ENCODE measurements around the gene LARP4B.
A peak's percentile ranks its signal among the peaks of the same experiment; 100 is the strongest.

LARP4B gene

GRCh38 chr10:797179-797578 is 134.3 kb downstream of the LARP4B start:
- no peaks in the 10 kb centered on the region for H3K27me3 Mint-ChIP-seq
- H3K4me1 Mint-ChIP-seq (ENCODE audit: low read depth), result no peaks in the 10 kb centered on the region
- peaks cover 12% of the 10 kb centered on the region for H3K9me3 Mint-ChIP-seq
- peaks cover 27% of the 10 kb centered on the region for H3K36me3 Mint-ChIP-seq (ENCODE audit: low read depth)
- no peak overlapping the region for H3K27ac Mint-ChIP-seq
- no peak overlapping the region for H3K4me3 Mint-ChIP-seq

- peaks cover 27% of the 10 kb centered on the region for H3K36me3 Mint-ChIP-seq (ENCODE audit: low read depth)
- H3K27me3 Mint-ChIP-seq, result no peaks in the 10 kb centered on the region
- no peak overlapping the region for H3K27ac Mint-ChIP-seq
- H3K9me3 Mint-ChIP-seq, result peaks cover 12% of the 10 kb centered on the region
- H3K4me3 Mint-ChIP-seq, result no peak overlapping the region
- H3K4me1 Mint-ChIP-seq (ENCODE audit: low read depth), result no peaks in the 10 kb centered on the region
Observed at GRCh38 chr10:796233-796632, 135.3 kb downstream of the LARP4B start.

GRCh38 chr10:794382-794956 is 137.0 kb downstream of the LARP4B start:
- Mint-ChIP-seq H3K4me1 (ENCODE audit: low read depth) (no peaks in the 10 kb centered on the region), H3K27me3 (no peaks in the 10 kb centered on the region), H3K4me3 (no peak overlapping the region), H3K9me3 (peaks cover 12% of the 10 kb centered on the region), H3K36me3 (ENCODE audit: low read depth) (peaks cover 27% of the 10 kb centered on the region), H3K27ac (no peak overlapping the region)

- Mint-ChIP-seq H3K4me1 (ENCODE audit: low read depth) (no peaks in the 10 kb centered on the region), H3K27me3 (no peaks in the 10 kb centered on the region), H3K27ac (no peak overlapping the region), H3K36me3 (ENCODE audit: low read depth) (peaks cover 14% of the 10 kb centered on the region), H3K9me3 (peaks cover 11% of the 10 kb centered on the region), H3K4me3 (no peak overlapping the region)
Observed at GRCh38 chr10:792792-793100, 138.8 kb downstream of the LARP4B start.

GRCh38 chr10:792083-792791 is 139.3 kb downstream of the LARP4B start:
- Mint-ChIP-seq H3K27me3 (no peaks in the 10 kb centered on the region), H3K27ac (no peak overlapping the region), H3K9me3 (peaks cover 7% of the 10 kb centered on the region), H3K4me3 (no peak overlapping the region), H3K36me3 (ENCODE audit: low read depth) (peaks cover 9% of the 10 kb centered on the region), H3K4me1 (ENCODE audit: low read depth) (no peaks in the 10 kb centered on the region)

- Mint-ChIP-seq H3K36me3 (ENCODE audit: low read depth) (peaks cover 6% of the 10 kb centered on the region), H3K27ac (no peak overlapping the region), H3K4me1 (ENCODE audit: low read depth) (no peaks in the 10 kb centered on the region), H3K9me3 (peaks cover 6% of the 10 kb centered on the region), H3K4me3 (no peak overlapping the region), H3K27me3 (no peaks in the 10 kb centered on the region)
Observed at GRCh38 chr10:791639-792038, 139.9 kb downstream of the LARP4B start.

GRCh38 chr10:790821-791551 is 140.5 kb downstream of the LARP4B start:
- Mint-ChIP-seq H3K27me3 (peaks cover 3% of the 10 kb centered on the region), H3K9me3 (no peaks in the 10 kb centered on the region), H3K4me3 (no peak overlapping the region), H3K4me1 (ENCODE audit: low read depth) (no peaks in the 10 kb centered on the region), H3K27ac (no peak overlapping the region), H3K36me3 (ENCODE audit: low read depth) (no peaks in the 10 kb centered on the region)

GRCh38 chr10:789831-790701 is 141.4 kb downstream of the LARP4B start:
- Mint-ChIP-seq H3K9me3 (no peaks in the 10 kb centered on the region), H3K4me3 (no peak overlapping the region), H3K4me1 (ENCODE audit: low read depth) (no peaks in the 10 kb centered on the region), H3K36me3 (ENCODE audit: low read depth) (no peaks in the 10 kb centered on the region), H3K27ac (no peak overlapping the region), H3K27me3 (peaks cover 8% of the 10 kb centered on the region)

- H3K4me3 Mint-ChIP-seq, result peak overlapping the region; percentile 52
- H3K27me3 Mint-ChIP-seq, result peaks cover 8% of the 10 kb centered on the region
- no peak overlapping the region for H3K27ac Mint-ChIP-seq
- no peaks in the 10 kb centered on the region for H3K4me1 Mint-ChIP-seq (ENCODE audit: low read depth)
- no peaks in the 10 kb centered on the region for H3K9me3 Mint-ChIP-seq
- H3K36me3 Mint-ChIP-seq (ENCODE audit: low read depth), result no peaks in the 10 kb centered on the region
Observed at GRCh38 chr10:788796-789748, 142.4 kb downstream of the LARP4B start.

GRCh38 chr10:787933-788651 is 143.4 kb downstream of the LARP4B start:
- Mint-ChIP-seq H3K4me1 (ENCODE audit: low read depth) (no peaks in the 10 kb centered on the region), H3K36me3 (ENCODE audit: low read depth) (no peaks in the 10 kb centered on the region), H3K27ac (no peak overlapping the region), H3K4me3 (no peak overlapping the region), H3K9me3 (no peaks in the 10 kb centered on the region), H3K27me3 (peaks cover 8% of the 10 kb centered on the region)

- no peaks in the 10 kb centered on the region for H3K36me3 Mint-ChIP-seq (ENCODE audit: low read depth)
- H3K4me3 Mint-ChIP-seq, result no peak overlapping the region
- H3K27me3 Mint-ChIP-seq, result peaks cover 16% of the 10 kb centered on the region
- H3K4me1 Mint-ChIP-seq (ENCODE audit: low read depth), result no peaks in the 10 kb centered on the region
- no peak overlapping the region for H3K27ac Mint-ChIP-seq
- H3K9me3 Mint-ChIP-seq, result no peaks in the 10 kb centered on the region
Observed at GRCh38 chr10:786633-787474, 144.7 kb downstream of the LARP4B start.

- Mint-ChIP-seq H3K27me3 (peaks cover 19% of the 10 kb centered on the region), H3K9me3 (no peaks in the 10 kb centered on the region), H3K4me1 (ENCODE audit: low read depth) (no peaks in the 10 kb centered on the region), H3K36me3 (ENCODE audit: low read depth) (no peaks in the 10 kb centered on the region), H3K27ac (no peak overlapping the region), H3K4me3 (no peak overlapping the region)
Observed at GRCh38 chr10:785861-786214, 145.7 kb downstream of the LARP4B start.
